Neural progenitor cell (in vitro differentiated cells): Measurements from ENCODE around the gene HOXA2. TPM values are rescaled to one million over a fixed set of nuclear protein-coding genes. Genes with fewer than 3 reads are reported as not detected.
A peak's percentile ranks its signal among the peaks of the same experiment; 100 is the strongest.

Experiments used
- DNase-seq: peaks from one replicate; pipeline ENCODE4 v3.0.0-alpha.2; 2016; ENCODE audit warnings: low spot score
- H2AFZ ChIP-seq: fragments of 200-600 bp; sonication (generic); replicated peaks from 2 replicates; pipeline ENCODE4 v1.6.1; 2016; ENCODE audit warnings: antibody characterized with exemption
- H3F3A ChIP-seq: fragments of 200-600 bp; sonication (generic); 2 replicates; pipeline ENCODE4 v1.6.1; 2016; ENCODE audit warnings: antibody characterized with exemption, low read depth
- H3K27ac ChIP-seq: fragments of 200-600 bp; sonication (generic); 2 replicates; pipeline ENCODE4 v1.5.1; 2016; ENCODE audit warnings: mild to moderate bottlenecking
- H3K27me3 ChIP-seq: fragments of 200-600 bp; sonication (generic); 2 replicates; pipeline ENCODE4 v1.6.1; 2016; ENCODE audit warnings: mild to moderate bottlenecking, moderate library complexity
- H3K36me3 ChIP-seq: fragments of 200-600 bp; sonication (generic); 2 replicates; pipeline ENCODE4 v1.5.1; 2016
- H3K4me1 ChIP-seq: fragments of 200-600 bp; sonication (generic); 2 replicates; pipeline ENCODE4 v1.6.1; 2016; ENCODE audit warnings: mixed run types
- H3K4me2 ChIP-seq: fragments of 200-600 bp; sonication (generic); 2 replicates; pipeline ENCODE4 v1.6.1; 2016
- H3K4me3 ChIP-seq: fragments of 200-600 bp; sonication (generic); 2 replicates; pipeline ENCODE4 v1.5.1; 2016
- H3K79me2 ChIP-seq: fragments of 200-600 bp; sonication (generic); 2 replicates; pipeline ENCODE4 v1.6.1; 2016; ENCODE audit warnings: low read depth
- H3K9ac ChIP-seq: fragments of 200-600 bp; sonication (generic); 2 replicates; pipeline ENCODE4 v1.6.1; 2016
- H3K9me3 ChIP-seq: fragments of 200-600 bp; sonication (generic); 2 replicates; pipeline ENCODE4 v1.5.1; 2016; ENCODE audit warnings: low read depth
- H4K20me1 ChIP-seq: fragments of 200-600 bp; sonication (generic); 2 replicates; pipeline ENCODE4 v1.6.1; 2016; ENCODE audit warnings: low read depth
- H3K27ac Mint-ChIP-seq: 3 replicates; pipeline ENCODE4 v1.8.0; 2021; ENCODE audit warnings: mixed read lengths
- H3K27me3 Mint-ChIP-seq: 2 replicates; pipeline ENCODE4 v1.8.0; 2022; ENCODE audit warnings: low read depth, mild to moderate bottlenecking, inconsistent platforms, moderate library complexity, mixed read lengths; ENCODE audit not compliant: insufficient read depth
- H3K36me3 Mint-ChIP-seq: 3 replicates; pipeline ENCODE4 v1.8.0; 2021; ENCODE audit warnings: mixed read lengths
- H3K4me1 Mint-ChIP-seq: 3 replicates; pipeline ENCODE4 v1.8.0; 2021; ENCODE audit warnings: mixed read lengths
- H3K4me3 Mint-ChIP-seq: 3 replicates; pipeline ENCODE4 v1.8.0; 2021; ENCODE audit warnings: mild to moderate bottlenecking, moderate library complexity, mixed read lengths
- H3K9me3 Mint-ChIP-seq: 3 replicates; pipeline ENCODE4 v1.8.0; 2020; ENCODE audit warnings: mixed read lengths
- EZH2 ChIP-seq: fragments of 200-600 bp; sonication (generic); IDR thresholded peaks from 2 replicates; pipeline ENCODE4 v1.6.1; 2017; ENCODE audit warnings: antibody characterized with exemption, mild to moderate bottlenecking, moderate library complexity
- EZH2phosphoT487 ChIP-seq: fragments of 200-600 bp; sonication (generic); IDR thresholded peaks from 2 replicates; pipeline ENCODE4 v1.6.1; 2017; ENCODE audit warnings: antibody characterized with exemption
- total RNA-seq: library from RNA; depleted of rRNA; stranded (reverse); fragments of >200 nt; gene quantifications from 2 replicates; pipeline ENCODE4 v1.2.3, GENCODE V29; 2015; ENCODE audit warnings: low replicate concordance
- TF ChIP-seq, protein P1 (sequence below): fragments of 200-600 bp; sonication (generic); IDR thresholded peaks from 2 replicates; pipeline ENCODE4 v1.5.1; 2017; ENCODE audit warnings: antibody characterized with exemption, mild to moderate bottlenecking

The HOXA2 gene
- total RNA-seq, 1 donor from 2014 or later, result not detected

DNA sequence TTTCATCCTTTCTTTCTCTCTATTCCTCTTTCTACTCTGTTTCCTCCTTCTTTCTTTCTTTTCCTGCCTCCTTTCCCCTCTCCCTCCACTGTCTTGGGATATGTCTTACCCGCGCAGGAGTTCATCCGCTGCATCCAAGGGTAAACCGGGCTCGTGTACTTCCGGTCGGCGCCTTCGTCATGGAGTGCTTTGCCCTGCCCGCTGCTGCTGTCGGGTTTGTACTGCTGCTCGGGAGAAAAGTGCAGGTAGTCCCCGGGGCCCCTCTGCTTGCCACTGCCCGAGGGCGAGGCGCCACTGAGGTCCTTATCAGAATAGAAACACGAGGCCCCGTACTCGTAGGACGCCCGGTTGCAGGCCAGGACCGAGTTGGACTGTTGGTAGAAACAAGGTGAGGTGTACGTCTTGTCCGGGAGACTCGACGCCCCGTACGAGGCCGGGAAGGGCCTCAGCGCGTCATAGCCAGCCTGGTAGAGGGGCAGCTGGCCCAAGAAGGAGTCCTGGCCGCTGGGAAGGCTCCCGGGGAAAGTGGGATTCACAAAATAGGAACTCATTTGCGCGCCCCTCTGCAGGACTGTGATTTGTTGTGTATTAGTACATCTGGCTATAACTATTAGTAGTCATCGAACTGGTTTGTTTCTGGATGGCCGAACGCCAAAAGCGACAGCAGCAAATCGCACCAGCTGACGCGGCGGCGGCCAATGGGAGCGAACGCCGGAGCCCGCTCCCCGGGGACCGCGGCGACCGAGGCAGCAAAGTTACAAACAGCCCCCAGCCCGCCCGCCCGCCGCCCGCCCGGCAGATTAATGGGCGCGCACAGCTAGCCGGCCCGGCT lies 44.9 kb upstream of the HOXA2 start, which contains the start of gene HOXA6:
Gene HOXA6, minus strand, starts transcription at position 576 of the 832 bp plus-strand sequence. Its CDS starts 25 bp downstream, at position 551.
- H3F3A ChIP-seq, result no peaks in the 10 kb centered on the region
- H4K20me1 ChIP-seq, result peaks cover 76% of the 10 kb centered on the region
- no peak for DNase-seq
- H3K4me3 ChIP-seq, result peak within 1 kb of the TSS; percentile 5
- peak; percentile 71 for TF ChIP-seq EZH2phosphoT487
- peak; percentile 88 for TF ChIP-seq EZH2
- TF ChIP-seq, protein P1, sequence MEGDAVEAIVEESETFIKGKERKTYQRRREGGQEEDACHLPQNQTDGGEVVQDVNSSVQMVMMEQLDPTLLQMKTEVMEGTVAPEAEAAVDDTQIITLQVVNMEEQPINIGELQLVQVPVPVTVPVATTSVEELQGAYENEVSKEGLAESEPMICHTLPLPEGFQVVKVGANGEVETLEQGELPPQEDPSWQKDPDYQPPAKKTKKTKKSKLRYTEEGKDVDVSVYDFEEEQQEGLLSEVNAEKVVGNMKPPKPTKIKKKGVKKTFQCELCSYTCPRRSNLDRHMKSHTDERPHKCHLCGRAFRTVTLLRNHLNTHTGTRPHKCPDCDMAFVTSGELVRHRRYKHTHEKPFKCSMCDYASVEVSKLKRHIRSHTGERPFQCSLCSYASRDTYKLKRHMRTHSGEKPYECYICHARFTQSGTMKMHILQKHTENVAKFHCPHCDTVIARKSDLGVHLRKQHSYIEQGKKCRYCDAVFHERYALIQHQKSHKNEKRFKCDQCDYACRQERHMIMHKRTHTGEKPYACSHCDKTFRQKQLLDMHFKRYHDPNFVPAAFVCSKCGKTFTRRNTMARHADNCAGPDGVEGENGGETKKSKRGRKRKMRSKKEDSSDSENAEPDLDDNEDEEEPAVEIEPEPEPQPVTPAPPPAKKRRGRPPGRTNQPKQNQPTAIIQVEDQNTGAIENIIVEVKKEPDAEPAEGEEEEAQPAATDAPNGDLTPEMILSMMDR, result no peak
- H2AFZ ChIP-seq, result no peak within 1 kb of the TSS
- H3K27me3 ChIP-seq, result peaks cover 100% of the 10 kb centered on the region
- H3K9me3 ChIP-seq, result no peaks in the 10 kb centered on the region
- H3K79me2 ChIP-seq, result no peaks in the 10 kb centered on the region
- H3K27ac Mint-ChIP-seq, result no peak within 1 kb of the TSS
- H3K9me3 Mint-ChIP-seq, result peaks cover 29% of the 10 kb centered on the region
- peaks cover 7% of the 10 kb centered on the region for H3K4me1 ChIP-seq
- H3K36me3 ChIP-seq, result no peaks in the 10 kb centered on the region
- H3K9ac ChIP-seq, result no peak within 1 kb of the TSS
- peak within 1 kb of the TSS; percentile 43 for H3K4me3 Mint-ChIP-seq
- no peaks in the 10 kb centered on the region for H3K36me3 Mint-ChIP-seq
- no peak within 1 kb of the TSS for H3K27ac ChIP-seq
- peaks cover 91% of the 10 kb centered on the region for H3K27me3 Mint-ChIP-seq
- H3K4me1 Mint-ChIP-seq, result peaks cover 12% of the 10 kb centered on the region
- peak within 1 kb of the TSS; percentile 38 for H3K4me2 ChIP-seq

GRCh38 chr7:27146491-27147198 lies 44.2 kb upstream of the HOXA2 start:
- Histone ChIP-seq H3F3A (no peaks in the 10 kb centered on the region), H3K79me2 (no peaks in the 10 kb centered on the region), H2AFZ (no peak overlapping the region), H3K36me3 (no peaks in the 10 kb centered on the region), H3K9me3 (no peaks in the 10 kb centered on the region), H3K4me1 (peaks cover 7% of the 10 kb centered on the region), H3K4me3 (no peak overlapping the region), H3K27me3 (peaks cover 100% of the 10 kb centered on the region), H3K27ac (no peak overlapping the region), H3K9ac (no peak overlapping the region), H3K4me2 (no peak overlapping the region), H4K20me1 (peaks cover 76% of the 10 kb centered on the region)
- H3K4me3 Mint-ChIP-seq, result no peak overlapping the region
- H3K36me3 Mint-ChIP-seq, result no peaks in the 10 kb centered on the region
- no peak overlapping the region for H3K27ac Mint-ChIP-seq
- no peak for DNase-seq
- peaks cover 91% of the 10 kb centered on the region for H3K27me3 Mint-ChIP-seq
- H3K4me1 Mint-ChIP-seq, result peaks cover 12% of the 10 kb centered on the region
- H3K9me3 Mint-ChIP-seq, result peaks cover 26% of the 10 kb centered on the region
- TF ChIP-seq EZH2phosphoT487 (no peak), EZH2 (no peak)
- TF ChIP-seq, protein P1, result no peak

- no peak for DNase-seq
- Mint-ChIP-seq H3K27me3 (peaks cover 91% of the 10 kb centered on the region), H3K27ac (no peak overlapping the region), H3K9me3 (peaks cover 25% of the 10 kb centered on the region), H3K4me3 (no peak overlapping the region), H3K36me3 (no peaks in the 10 kb centered on the region), H3K4me1 (peaks cover 8% of the 10 kb centered on the region)
- Histone ChIP-seq H3K4me3 (no peak overlapping the region), H3K9me3 (no peaks in the 10 kb centered on the region), H3K4me1 (peaks cover 7% of the 10 kb centered on the region), H3F3A (no peaks in the 10 kb centered on the region), H4K20me1 (peaks cover 76% of the 10 kb centered on the region), H3K27me3 (peaks cover 100% of the 10 kb centered on the region), H3K4me2 (no peak overlapping the region), H3K27ac (no peak overlapping the region), H2AFZ (no peak overlapping the region), H3K36me3 (no peaks in the 10 kb centered on the region), H3K9ac (no peak overlapping the region), H3K79me2 (no peaks in the 10 kb centered on the region)
- TF ChIP-seq EZH2phosphoT487 (no peak), EZH2 (no peak)
- TF ChIP-seq, protein P1, result no peak
Observed at GRCh38 chr7:27145914-27146412, 43.5 kb upstream of the HOXA2 start.
